ENCODE data around the gene CRTAC1. TPM values are rescaled to one million over a fixed set of nuclear protein-coding genes. Genes with fewer than 3 reads are reported as not detected.

The CRTAC1 gene
- total RNA-seq, 1 experiment from 2014 or later: not detected

- no peak for DNase-seq (ENCODE audit: extremely low read depth, low read depth)
Measured at GRCh38 chr10:97879241-97879640, 151.2 kb downstream of the CRTAC1 start.

GRCh38 chr10:97876402-97876801 is 154.0 kb downstream of the CRTAC1 start:
- DNase-seq (ENCODE audit: extremely low read depth, low read depth): no peak

- no peak for DNase-seq (ENCODE audit: extremely low read depth, low read depth)
Measured at GRCh38 chr10:97875391-97875790, 155.0 kb downstream of the CRTAC1 start.

DNA sequence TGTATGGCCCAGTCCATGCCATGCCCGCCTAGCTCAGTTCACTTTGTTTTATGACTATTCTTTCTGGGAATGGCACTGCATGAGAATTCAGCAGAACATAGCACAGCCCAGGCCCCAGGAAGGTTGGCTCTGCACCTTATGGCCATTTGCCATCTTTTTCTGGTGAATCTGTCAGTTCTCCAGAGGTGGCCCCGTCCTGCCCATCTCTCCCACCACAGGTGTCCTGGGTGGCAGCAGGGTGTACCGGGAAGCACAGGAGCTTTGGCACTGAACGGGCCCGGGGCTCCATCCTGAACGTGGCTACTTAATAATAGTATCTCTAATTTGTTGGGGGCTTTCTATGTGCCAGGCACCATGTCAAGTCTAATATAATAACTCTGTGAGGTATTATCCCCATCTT is 156.1 kb downstream of the CRTAC1 start:
- no peak for DNase-seq (ENCODE audit: extremely low read depth, low read depth)

GRCh38 chr10:97873569-97873968 is 156.9 kb downstream of the CRTAC1 start:
- no peak for DNase-seq (ENCODE audit: extremely low read depth, low read depth)

DNA sequence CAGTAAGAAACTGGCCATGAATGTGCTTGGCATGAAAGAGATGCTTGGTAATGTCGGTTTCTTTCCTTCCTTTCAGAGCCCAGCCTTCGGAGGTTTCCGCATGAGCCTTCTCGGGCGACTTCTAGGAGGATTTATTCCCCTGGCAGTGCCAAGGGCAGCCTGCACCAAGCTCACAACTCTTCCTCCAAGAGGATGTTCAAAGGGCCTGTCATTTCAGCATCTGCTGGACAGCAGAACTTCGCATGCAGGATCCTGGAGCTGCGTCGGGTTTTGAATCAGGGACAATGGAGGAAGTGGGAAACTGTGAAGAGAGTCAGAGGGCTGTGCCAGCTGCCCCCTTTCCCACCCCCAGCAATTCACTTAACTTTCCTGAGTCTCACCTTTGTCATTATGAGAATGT is 159.4 kb downstream of the CRTAC1 start:
- DNase-seq (ENCODE audit: extremely low read depth, low read depth): no peak

- peak; percentile 91 for DNase-seq (ENCODE audit: extremely low read depth, low read depth)
Measured at GRCh38 chr10:97869091-97870042, 161.1 kb downstream of the CRTAC1 start.

DNA sequence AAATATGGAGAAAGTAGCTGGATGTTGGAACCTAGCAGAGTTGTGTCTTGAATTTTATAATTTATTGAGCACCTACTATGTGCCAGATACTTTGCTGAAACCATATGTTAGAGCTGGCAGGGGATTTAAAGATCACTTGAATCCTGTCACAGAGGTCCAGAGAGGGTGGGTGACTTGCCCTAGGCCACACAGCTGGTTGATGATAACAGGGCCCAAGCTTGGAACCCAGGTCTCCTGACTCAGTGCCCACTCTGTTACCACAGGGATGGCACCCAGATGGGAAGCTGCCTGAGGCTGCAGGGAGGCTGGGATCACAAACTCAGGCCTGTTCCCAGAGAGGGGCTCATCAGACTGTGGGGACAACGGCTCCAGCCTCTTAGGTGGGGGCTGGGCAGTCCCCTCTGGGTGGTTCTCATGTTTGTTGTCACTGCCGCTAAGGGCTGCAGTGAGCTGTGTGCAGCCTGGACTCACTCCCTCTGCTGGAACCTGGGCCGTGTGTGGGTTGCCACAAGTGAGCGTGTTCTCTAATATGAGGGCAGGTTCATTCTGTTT is 162.2 kb downstream of the CRTAC1 start:
- DNase-seq (ENCODE audit: extremely low read depth, low read depth): no peak

DNA sequence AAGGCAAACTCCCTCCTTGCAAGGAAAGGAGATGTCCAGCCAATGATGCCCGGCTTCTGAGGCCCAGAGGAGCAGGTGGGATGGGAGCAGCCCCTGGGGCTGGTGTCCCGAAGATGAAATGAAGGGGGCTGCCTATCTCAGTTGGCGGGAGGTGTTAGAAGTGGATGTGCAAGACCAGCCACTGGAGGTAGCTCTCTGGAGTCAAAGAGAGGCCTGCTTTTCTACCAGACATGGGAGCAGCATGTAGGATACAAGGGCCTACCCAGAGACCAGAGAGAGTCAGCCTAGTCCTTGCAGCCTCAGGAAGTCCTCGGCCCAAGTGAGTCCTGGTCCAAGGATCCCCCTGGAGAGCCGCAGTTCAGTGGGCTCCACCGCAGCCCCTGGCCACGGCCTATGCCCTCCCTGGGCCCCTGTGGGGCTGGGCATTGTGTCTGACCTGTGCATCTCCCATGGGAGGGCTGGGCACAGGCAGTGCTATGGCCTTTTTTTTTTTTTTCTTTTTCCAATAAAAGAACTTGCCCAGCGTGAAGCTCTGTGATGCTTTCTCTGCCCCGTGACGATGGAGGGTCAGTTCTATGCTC is 163.1 kb downstream of the CRTAC1 start:
- no peak for DNase-seq (ENCODE audit: extremely low read depth, low read depth)

- no peak for DNase-seq (ENCODE audit: extremely low read depth, low read depth)
Measured at GRCh38 chr10:97866524-97867219, 163.7 kb downstream of the CRTAC1 start.

GRCh38 chr10:97865488-97865887 is 164.9 kb downstream of the CRTAC1 start:
- no peak for DNase-seq (ENCODE audit: extremely low read depth, low read depth)

GRCh38 chr10:97863808-97864207 is 166.6 kb downstream of the CRTAC1 start:
- DNase-seq (ENCODE audit: extremely low read depth, low read depth): no peak

- DNase-seq (ENCODE audit: extremely low read depth, low read depth): no peak
Measured at GRCh38 chr10:97861924-97862323, 168.5 kb downstream of the CRTAC1 start.

DNA sequence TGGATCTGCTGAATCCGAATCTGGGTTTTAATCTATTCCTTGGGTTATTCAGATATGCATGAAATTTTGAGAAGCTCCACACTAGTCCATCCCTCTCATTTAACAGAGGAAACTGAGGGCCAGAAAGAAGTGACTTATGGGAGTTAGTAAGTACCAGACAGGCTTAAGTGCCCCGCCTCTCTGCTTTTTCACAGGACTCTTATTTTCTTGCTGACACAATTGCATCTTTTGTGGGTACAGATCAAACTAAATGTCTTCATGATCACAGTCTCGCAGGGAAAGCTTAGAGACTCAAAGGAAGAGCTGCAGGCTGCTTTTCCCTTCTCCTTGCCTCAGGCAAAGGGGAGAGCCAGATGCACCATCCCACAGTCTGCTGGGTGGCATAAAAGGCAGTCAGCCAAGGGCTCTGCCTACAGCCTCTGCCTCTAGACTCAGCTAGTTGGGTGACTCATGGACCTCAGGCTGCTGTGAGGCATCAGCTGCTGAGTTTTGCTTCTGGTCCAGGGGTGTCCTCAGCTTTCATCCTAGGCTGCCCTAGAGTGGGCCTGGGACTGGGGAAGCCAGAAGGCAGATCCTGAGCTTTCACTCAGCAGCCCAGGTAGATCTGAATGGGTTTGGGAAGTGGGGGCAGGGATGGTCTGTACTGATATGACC is 169.2 kb downstream of the CRTAC1 start:
- DNase-seq (ENCODE audit: extremely low read depth, low read depth): peak; percentile 11

DNA sequence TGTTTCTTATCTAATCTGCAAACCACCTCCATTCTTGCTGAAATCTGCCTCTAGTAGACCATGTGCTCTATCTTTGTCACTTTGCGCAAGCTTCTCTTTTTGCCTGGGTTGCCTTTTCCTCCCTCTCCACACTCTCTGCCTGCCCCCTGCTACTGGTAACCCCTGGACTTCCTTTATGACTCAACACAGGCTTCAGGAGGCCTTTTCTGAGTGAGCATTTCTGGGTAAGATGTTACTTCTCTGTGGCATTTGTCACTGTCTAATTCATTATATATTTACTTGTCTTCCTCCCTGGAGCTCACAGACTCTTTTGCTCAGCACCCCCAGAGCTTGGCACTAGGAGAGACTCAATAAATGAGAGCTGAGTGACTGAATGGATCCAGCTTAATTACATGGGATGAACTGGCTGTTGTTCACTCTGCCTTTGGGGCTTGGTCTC is 172.4 kb downstream of the CRTAC1 start:
- DNase-seq (ENCODE audit: extremely low read depth, low read depth): no peak

DNA sequence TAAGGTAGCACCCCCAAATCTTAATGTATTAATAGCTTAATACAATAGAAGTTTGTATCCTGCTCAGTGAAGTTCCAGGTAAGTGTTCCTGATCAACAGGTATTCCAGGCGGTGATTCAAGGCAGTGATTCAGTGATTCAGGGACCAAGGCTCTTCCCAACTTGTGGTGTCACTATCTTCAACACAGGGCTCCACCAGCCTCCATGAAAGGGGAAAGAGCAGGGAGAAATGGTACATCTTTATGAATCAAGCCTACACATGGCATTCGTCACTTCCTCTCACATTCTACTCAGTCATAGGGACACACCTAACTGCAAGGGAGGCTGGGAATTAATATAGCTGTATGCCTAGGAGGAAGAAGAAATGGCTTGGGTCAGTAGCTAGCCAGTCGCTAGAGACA is 175.7 kb downstream of the CRTAC1 start:
- no peak for DNase-seq (ENCODE audit: extremely low read depth, low read depth)

GRCh38 chr10:97852840-97853405 is 177.5 kb downstream of the CRTAC1 start:
- DNase-seq (ENCODE audit: extremely low read depth, low read depth): no peak

GRCh38 chr10:97852277-97852676 is 178.1 kb downstream of the CRTAC1 start:
- DNase-seq (ENCODE audit: extremely low read depth, low read depth): no peak

GRCh38 chr10:97851341-97852001 is 178.9 kb downstream of the CRTAC1 start:
- DNase-seq (ENCODE audit: extremely low read depth, low read depth): no peak

GRCh38 chr10:97850446-97850845 is 180.0 kb downstream of the CRTAC1 start:
- no peak for DNase-seq (ENCODE audit: extremely low read depth, low read depth)
